Fibroblast of skin of right quadriceps (primary cell): ENCODE measurements around the gene GSPT1.

Experiments used
- DNase-seq: peaks from one replicate; pipeline ENCODE4 v3.0.0-alpha.2; 2013

The GSPT1 gene

GRCh38 chr16:11909653-11910545, 5.9 kb downstream of the GSPT1 start:
- DNase-seq, result peak; percentile 85

- no peak for DNase-seq
These were observed 8.4 kb downstream of the GSPT1 start for GRCh38 chr16:11907160-11907970.

- no peak for DNase-seq
These were observed 11.8 kb downstream of the GSPT1 start for GRCh38 chr16:11903906-11904305.

- peak; percentile 27 for DNase-seq
These were observed 14.7 kb downstream of the GSPT1 start for GRCh38 chr16:11901091-11901490.

GRCh38 chr16:11896486-11897176, 19.1 kb downstream of the GSPT1 start:
- DNase-seq, result peak; percentile 63

- DNase-seq, result no peak
These were observed 22.2 kb downstream of the GSPT1 start for GRCh38 chr16:11893571-11893970.

- no peak for DNase-seq
These were observed 23.0 kb downstream of the GSPT1 start for GRCh38 chr16:11892761-11893160.

GRCh38 chr16:11890231-11890965, 25.4 kb downstream of the GSPT1 start:
- DNase-seq, result no peak

GRCh38 chr16:11886881-11887280, 28.9 kb downstream of the GSPT1 start:
- no peak for DNase-seq

GRCh38 chr16:11884035-11884434, 31.7 kb downstream of the GSPT1 start:
- no peak for DNase-seq

- DNase-seq, result no peak
These were observed 35.7 kb downstream of the GSPT1 start for GRCh38 chr16:11880007-11880406.

- DNase-seq, result peak; percentile 19
These were observed 38.4 kb downstream of the GSPT1 start for GRCh38 chr16:11877374-11877773.

GRCh38 chr16:11876306-11876705, 39.5 kb downstream of the GSPT1 start:
- no peak for DNase-seq

GRCh38 chr16:11875721-11876120, 40.0 kb downstream of the GSPT1 start:
- no peak for DNase-seq

- DNase-seq, result peak; percentile 34
These were observed 44.6 kb downstream of the GSPT1 start for GRCh38 chr16:11871193-11871592.

GRCh38 chr16:11870399-11870798, 45.4 kb downstream of the GSPT1 start:
- DNase-seq, result peak; percentile 39

GRCh38 chr16:11869353-11870228, 46.2 kb downstream of the GSPT1 start:
- DNase-seq, result no peak

- no peak for DNase-seq
These were observed 47.3 kb downstream of the GSPT1 start for GRCh38 chr16:11868412-11868980.

GRCh38 chr16:11862489-11862888, 53.3 kb downstream of the GSPT1 start:
- no peak for DNase-seq

- DNase-seq, result peak; percentile 47
These were observed 58.6 kb downstream of the GSPT1 start for GRCh38 chr16:11857161-11857560.
